Suprapubic skin (tissue), 3 donors: ENCODE results near the gene MTA3.

ENCODE experiments used
- EP300 ChIP-seq: sonication (generic); formaldehyde crosslinking; IDR thresholded peaks from one replicate; pipeline ENCODE4 v1.6.1; 2017; ENCODE audit warnings: antibody characterized with exemption
- TF ChIP-seq, protein P1 (sequence below), 2 donors: fragments of 200-600 bp in 1 of 2; fragments of 450-650 bp in 1 of 2; sonication (generic) in 1 of 2; IDR thresholded peaks; one replicate each; pipeline ENCODE4 v1.5.1; 2016 to 2019; ENCODE audit warnings: antibody characterized with exemption in 2 of 2, mild to moderate bottlenecking in 1 of 2, moderate library complexity in 1 of 2

DNA sequence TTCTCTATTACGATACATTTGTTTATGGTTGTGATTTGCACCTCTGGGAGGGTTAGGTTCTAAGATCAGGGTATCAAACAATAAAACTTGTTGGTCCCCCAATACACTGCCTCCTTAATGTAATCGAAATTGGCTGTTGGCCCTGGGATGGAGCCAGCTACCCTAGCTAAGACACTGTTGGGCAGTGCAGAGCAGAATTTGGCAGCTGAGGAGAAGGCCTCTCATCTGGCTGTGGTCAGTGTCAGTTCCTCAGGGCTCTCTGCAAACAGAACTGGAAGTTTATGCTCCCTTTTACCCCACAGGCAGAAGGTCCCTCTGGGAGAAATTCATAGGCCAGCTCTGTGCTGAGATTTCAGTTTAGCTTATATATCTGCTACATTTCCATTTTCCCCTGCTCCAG, 232.5 kb downstream of the MTA3 start:
- TF ChIP-seq, protein P1, sequence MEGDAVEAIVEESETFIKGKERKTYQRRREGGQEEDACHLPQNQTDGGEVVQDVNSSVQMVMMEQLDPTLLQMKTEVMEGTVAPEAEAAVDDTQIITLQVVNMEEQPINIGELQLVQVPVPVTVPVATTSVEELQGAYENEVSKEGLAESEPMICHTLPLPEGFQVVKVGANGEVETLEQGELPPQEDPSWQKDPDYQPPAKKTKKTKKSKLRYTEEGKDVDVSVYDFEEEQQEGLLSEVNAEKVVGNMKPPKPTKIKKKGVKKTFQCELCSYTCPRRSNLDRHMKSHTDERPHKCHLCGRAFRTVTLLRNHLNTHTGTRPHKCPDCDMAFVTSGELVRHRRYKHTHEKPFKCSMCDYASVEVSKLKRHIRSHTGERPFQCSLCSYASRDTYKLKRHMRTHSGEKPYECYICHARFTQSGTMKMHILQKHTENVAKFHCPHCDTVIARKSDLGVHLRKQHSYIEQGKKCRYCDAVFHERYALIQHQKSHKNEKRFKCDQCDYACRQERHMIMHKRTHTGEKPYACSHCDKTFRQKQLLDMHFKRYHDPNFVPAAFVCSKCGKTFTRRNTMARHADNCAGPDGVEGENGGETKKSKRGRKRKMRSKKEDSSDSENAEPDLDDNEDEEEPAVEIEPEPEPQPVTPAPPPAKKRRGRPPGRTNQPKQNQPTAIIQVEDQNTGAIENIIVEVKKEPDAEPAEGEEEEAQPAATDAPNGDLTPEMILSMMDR (IDR thresholded peaks at IDR 0.05) = no peak
- TF ChIP-seq EP300 = no peak
